Embryonic facial prominence (tissue), 1 donor: ENCODE measurements around the gene SNX9.
"Not testable (repeated sequence)": the region's sequence is repeated elsewhere in the genome, so short reads cannot be mapped to it uniquely, and the experiment has no call there.

Source experiments
- DNase-seq: peaks from one replicate; pipeline ENCODE4 v3.0.0-alpha.2; 2016; ENCODE audit errors: extremely low spot score

Gene SNX9

GRCh38 chr6:157953580-157954091 lies 130.6 kb downstream of the SNX9 start:
- no peak for DNase-seq

- peak; percentile 32 for DNase-seq
Measured at GRCh38 chr6:157954150-157955117, 131.4 kb downstream of the SNX9 start.

GRCh38 chr6:157955675-157956074 lies 132.6 kb downstream of the SNX9 start:
- no peak for DNase-seq

GRCh38 chr6:157956171-157956730 lies 133.2 kb downstream of the SNX9 start:
- DNase-seq = no peak

GRCh38 chr6:157959451-157960227 lies 136.6 kb downstream of the SNX9 start:
- DNase-seq = no peak

- no peak for DNase-seq
Measured at GRCh38 chr6:157961153-157961831, 138.2 kb downstream of the SNX9 start.

GRCh38 chr6:157961832-157962575 lies 139.0 kb downstream of the SNX9 start:
- DNase-seq = no peak

- DNase-seq = no peak
Measured at GRCh38 chr6:157962601-157963302, 139.7 kb downstream of the SNX9 start.

- DNase-seq = no peak
Measured at GRCh38 chr6:157964100-157964499, 141.1 kb downstream of the SNX9 start.

GRCh38 chr6:157965387-157965786 lies 142.3 kb downstream of the SNX9 start:
- no peak for DNase-seq

GRCh38 chr6:157966589-157966977 lies 143.5 kb downstream of the SNX9 start:
- DNase-seq = no peak

GRCh38 chr6:157967020-157967419 lies 144.0 kb downstream of the SNX9 start:
- DNase-seq = no peak

- DNase-seq = no peak
Measured at GRCh38 chr6:157967486-157967885, 144.4 kb downstream of the SNX9 start.

- DNase-seq = not testable (repeated sequence)
Measured at GRCh38 chr6:157972177-157972576, 149.1 kb downstream of the SNX9 start.

GRCh38 chr6:157974341-157974894 lies 151.4 kb downstream of the SNX9 start:
- no peak for DNase-seq

- DNase-seq = no peak
Measured at GRCh38 chr6:157974967-157975366, 151.9 kb downstream of the SNX9 start.

- DNase-seq = no peak
Measured at GRCh38 chr6:157975456-157975855, 152.4 kb downstream of the SNX9 start.

- DNase-seq = no peak
Measured at GRCh38 chr6:157976345-157977175, 153.5 kb downstream of the SNX9 start.
